HepG2 (cell line): ENCODE data around the gene HACD1. TPM values are rescaled to one million over a fixed set of nuclear protein-coding genes. Genes with fewer than 3 reads are reported as not detected.

Source experiments
- ATAC-seq: fragments of 200-7000 bp; cut with Tn5 transposase; 3 replicates; pipeline ENCODE4 v1.9.1; 2020; ENCODE audit warnings: mild to moderate bottlenecking, moderate library complexity
- BruUV-seq: library from RNA; stranded (reverse); fragments of 400-500 nt; replicated peaks from 2 replicates; lab custom pipeline; 2021; lab: Mats Ljungman, UMichigan
- CTCF ChIA-PET: fragments of 300-600 bp; formaldehyde crosslinking; extraction: SDS; loops from one replicate; lab custom pipeline; 2021; ENCODE audit warnings: low total read pairs, inconsistent platforms, low intra/inter-chr PET ratio; lab: Yijun Ruan, JAX
- POLR2A ChIA-PET: fragments of 350-600 bp; sonication (Branson Sonifier 250); formaldehyde crosslinking; loops from one replicate; lab custom pipeline; 2020; ENCODE audit warnings: antibody characterized with exemption, inconsistent platforms; lab: Yijun Ruan, JAX
- DNase-seq: peaks from one replicate; pipeline ENCODE4 v3.0.0-alpha.2; 2015; ENCODE audit warnings: low spot score
- FAIRE-seq: peaks from 3 replicates; lab custom pipeline; 2011; peaks lifted over from hg19 to GRCh38; lab: Jason Lieb, UNC
- H2AFZ ChIP-seq: one replicate; pipeline ENCODE4 v1.6.1; 2011; ENCODE audit warnings: low read length, inconsistent platforms
- H3K27ac ChIP-seq: fragments of 300-600 bp; 3 replicates; pipeline ENCODE4 v1.8.0; 2011; ENCODE audit warnings: mixed run types, mild to moderate bottlenecking, mixed read lengths, low read length, inconsistent platforms; ENCODE audit not compliant: insufficient read depth; ENCODE audit errors: extremely low read length
- H3K27me3 ChIP-seq, 2 experiments: fragments of 200-600 bp in 1 of 2; 2 replicates in 1 of 2; 3 replicates in 1 of 2; pipeline versions ENCODE4 v1.6.0 to v1.8.0; 2011; ENCODE audit warnings: low read length in 2 of 2, mild to moderate bottlenecking in 2 of 2, moderate library complexity in 2 of 2, inconsistent platforms in 1 of 2; ENCODE audit not compliant: insufficient read depth in 2 of 2, control insufficient read depth in 1 of 2
- H3K36me3 ChIP-seq, 2 experiments: fragments of 200-600 bp in 1 of 2; replicated peaks in 1 of 2; 2 replicates in 1 of 2; 3 replicates in 1 of 2; pipeline versions ENCODE4 v1.5.1 to v1.8.0; 2011; ENCODE audit warnings: low read length in 2 of 2, inconsistent platforms in 1 of 2; ENCODE audit not compliant: insufficient read depth in 2 of 2, control insufficient read depth in 1 of 2
- H3K4me1 ChIP-seq: 2 replicates; pipeline ENCODE4 v1.5.1; 2012; ENCODE audit warnings: low read length, inconsistent platforms; ENCODE audit not compliant: insufficient read depth
- H3K4me2 ChIP-seq: 2 replicates; pipeline ENCODE4 v1.6.0; 2011; ENCODE audit warnings: low read depth, low read length, inconsistent platforms
- H3K4me3 ChIP-seq, 3 experiments: fragments of 200-600 bp in 1 of 3; sonication (generic), shearing (Covaris generic) in 1 of 3; replicated peaks in 1 of 3; 2 replicates each; pipeline ENCODE4 v1.5.1; 2011 to 2016; ENCODE audit warnings: low read length in 3 of 3, inconsistent platforms in 2 of 3, low read depth in 2 of 3, mild to moderate bottlenecking in 2 of 3, control low read depth in 1 of 3, mixed read lengths in 1 of 3; ENCODE audit not compliant: insufficient read depth in 1 of 3
- H3K79me2 ChIP-seq: one replicate; pipeline ENCODE4 v1.6.1; 2011; ENCODE audit warnings: low read length, inconsistent platforms; ENCODE audit not compliant: insufficient read depth
- H3K9ac ChIP-seq: 2 replicates; pipeline ENCODE4 v1.6.0; 2011; ENCODE audit warnings: mild to moderate bottlenecking, low read depth, low read length, inconsistent platforms; ENCODE audit not compliant: insufficient read depth
- H3K9me3 ChIP-seq: 2 replicates; pipeline ENCODE4 v1.5.1; 2012; ENCODE audit warnings: mild to moderate bottlenecking, low read length
- H4K20me1 ChIP-seq: 2 replicates; pipeline ENCODE4 v1.6.0; 2011; ENCODE audit warnings: inconsistent platforms, mild to moderate bottlenecking, low read length, moderate library complexity; ENCODE audit not compliant: insufficient read depth
- ARID5B ChIP-seq: IDR thresholded peaks from 2 replicates; pipeline ENCODE4 v1.4.0; 2020; ENCODE audit warnings: mild to moderate bottlenecking, missing genetic modification reagents
- ATF7 ChIP-seq, 2 experiments: fragments of 450-650 bp in 1 of 2; sonication (generic) in 1 of 2; formaldehyde crosslinking in 1 of 2; IDR thresholded peaks; 2 replicates each; pipeline versions ENCODE4 v1.4.0 to v1.6.1; 2016 to 2020; ENCODE audit warnings: antibody characterized with exemption in 1 of 2, mild to moderate bottlenecking in 1 of 2, missing genetic modification reagents in 1 of 2
- CHD4 ChIP-seq: fragments of 200-600 bp; sonication (generic); IDR thresholded peaks from 2 replicates; pipeline ENCODE4 v1.7.0; 2017; ENCODE audit warnings: mild to moderate bottlenecking, low read length, borderline replicate concordance
- DNMT3B ChIP-seq: conservative IDR thresholded peaks from 2 replicates; pipeline ENCODE4 v1.6.1; 2016; ENCODE audit warnings: missing biosample characterization, control low read depth
- ELF3 ChIP-seq: IDR thresholded peaks from 2 replicates; pipeline ENCODE4 v1.6.1; 2016; ENCODE audit warnings: missing genetic modification reagents, missing compliant biosample characterization
- FOXK1 ChIP-seq: sonication (generic); formaldehyde crosslinking; IDR thresholded peaks from 2 replicates; pipeline ENCODE4 v1.4.0; 2020; ENCODE audit warnings: low read depth, missing genetic modification reagents, borderline replicate concordance
- IKZF4 ChIP-seq: sonication (generic); formaldehyde crosslinking; IDR thresholded peaks from 2 replicates; pipeline ENCODE4 v1.5.1; 2020; ENCODE audit warnings: borderline replicate concordance, mild to moderate bottlenecking, low read depth, missing genetic modification reagents; ENCODE audit errors: not compliant biosample characterization
- KMT2A ChIP-seq: sonication (generic); formaldehyde crosslinking; IDR thresholded peaks from 2 replicates; pipeline ENCODE4 v1.4.0; 2020; ENCODE audit warnings: missing genetic modification reagents
- LBX2 ChIP-seq: sonication (generic); formaldehyde crosslinking; IDR thresholded peaks from 2 replicates; pipeline ENCODE4 v1.5.0; 2020; ENCODE audit warnings: missing genetic modification reagents, mild to moderate bottlenecking, borderline replicate concordance
- LCORL ChIP-seq, 2 experiments: fragments of 450-650 bp in 1 of 2; sonication (generic) in 1 of 2; formaldehyde crosslinking in 1 of 2; IDR thresholded peaks; 2 replicates each; pipeline versions ENCODE4 v1.5.0 to v1.6.1; 2017 to 2020; ENCODE audit warnings: antibody characterized with exemption in 1 of 2, missing genetic modification reagents in 1 of 2
- MAFF ChIP-seq: IDR thresholded peaks from 2 replicates; pipeline ENCODE4 v1.6.1; 2011; ENCODE audit warnings: low read depth, low read length, improper control_type of control experiment
- MBD4 ChIP-seq: IDR thresholded peaks from 2 replicates; pipeline ENCODE4 v1.6.1; 2012; ENCODE audit warnings: low read length, inconsistent platforms, borderline replicate concordance
- MTERF4 ChIP-seq: sonication (generic); formaldehyde crosslinking; IDR thresholded peaks from 2 replicates; pipeline ENCODE4 v1.8.0; 2023; ENCODE audit warnings: mild to moderate bottlenecking, missing genetic modification reagents
- ZNF3 ChIP-seq: IDR thresholded peaks from 2 replicates; pipeline ENCODE4 v1.7.0; 2017; ENCODE audit warnings: inconsistent platforms
- ZNF329 ChIP-seq: sonication (generic); formaldehyde crosslinking; IDR thresholded peaks from 2 replicates; pipeline ENCODE4 v1.9.0; 2021; ENCODE audit warnings: low read depth, mild to moderate bottlenecking, missing genetic modification reagents
- ZNF501 ChIP-seq: sonication (generic); formaldehyde crosslinking; IDR thresholded peaks from 2 replicates; pipeline ENCODE4 v1.5.1; 2020; ENCODE audit warnings: mild to moderate bottlenecking, moderate library complexity, missing genetic modification reagents
- ZNF660 ChIP-seq: sonication (generic); formaldehyde crosslinking; IDR thresholded peaks from 2 replicates; pipeline ENCODE4 v1.5.1; 2020; ENCODE audit warnings: mild to moderate bottlenecking, low read depth, missing genetic modification reagents, borderline replicate concordance
- ZNF670 ChIP-seq: sonication (generic); formaldehyde crosslinking; IDR thresholded peaks from 2 replicates; pipeline ENCODE4 v1.8.0; 2022; ENCODE audit warnings: mild to moderate bottlenecking, missing genetic modification reagents, borderline replicate concordance
- ZNF674 ChIP-seq: sonication (generic); formaldehyde crosslinking; IDR thresholded peaks from 2 replicates; pipeline ENCODE4 v1.5.0; 2020; ENCODE audit warnings: low read depth, mild to moderate bottlenecking, missing genetic modification reagents
- ZSCAN12 ChIP-seq: sonication (generic); formaldehyde crosslinking; IDR thresholded peaks from 2 replicates; pipeline ENCODE4 v1.9.0; 2021; ENCODE audit warnings: mild to moderate bottlenecking, missing genetic modification reagents
- in situ Hi-C: cut with HindIII; loops from 2 replicates; pipeline ENCODE4 v1.10.0; 2017; ENCODE audit warnings: low pct_unique_long_range_greater_than_20kb; ENCODE audit not compliant: extremely low pct_ligation_motif_present
- intact Hi-C: fragments of 100-400 bp; cut with micrococcal nuclease; formaldehyde crosslinking; loops from one replicate; pipeline ENCODE4 v1.10.0; 2022; ENCODE audit not compliant: unreplicated experiment
- polyA plus RNA-seq, 8 experiments: library from polyadenylated mRNA; depleted of rRNA in 3 of 8; stranded (reverse) in 7 of 8; unstranded in 1 of 8; fragments of >200 nt; fragmentation: Illumina TruSeq in 4 of 8; extraction: Trizol in 4 of 8; gene quantifications; 2 replicates each; pipeline versions ENCODE4 v1.2.1 to v1.2.3, GENCODE V29; 2011 to 2016; ENCODE audit warnings: low read depth in 4 of 8, missing spikeins in 1 of 8, mixed read lengths in 1 of 8; ENCODE audit not compliant: insufficient read depth in 1 of 8
- total RNA-seq, 5 experiments: library from RNA; depleted of rRNA; stranded (reverse); fragments of >200 nt; fragmentation: Illumina TruSeq; extraction: Trizol; gene quantifications; 2 replicates each; pipeline ENCODE4 v1.2.3, GENCODE V29; 2016; ENCODE audit warnings: low read depth in 1 of 5

The HACD1 gene
- total and polyA plus RNA-seq, 2 of the 13 experiments (the other 11 are each of a cell fraction or from before 2014, with no cell fraction given), result 43.4 to 47.6 TPM

- TF ChIP-seq ZNF660 (CRISPR knock-in tag) (no peak), ZNF329 (no peak), ZNF3 (CRISPR knock-in tag) (no peak), ZNF674 (no peak), ZSCAN12 (CRISPR knock-in tag) (no peak), LBX2 (CRISPR knock-in tag) (no peak)
Observed at GRCh38 chr10:17655009-17655408, 37.8 kb upstream of the HACD1 start (continued).

GRCh38 chr10:17652585-17652984 is 35.4 kb upstream of the HACD1 start:
- no peak overlapping the region for H3K9ac ChIP-seq
- H3K27me3 ChIP-seq, result no peaks in the 10 kb centered on the region
- peaks cover 90% of the 10 kb centered on the region for H3K4me1 ChIP-seq
- no peaks in the 10 kb centered on the region; a peak in 2 of 5 replicates for H3K36me3 ChIP-seq
- peaks cover 96% of the 10 kb centered on the region for H3K79me2 ChIP-seq
- H2AFZ ChIP-seq, result no peak overlapping the region
- in situ Hi-C loops, result loop anchor here (25.0 kb wide), 1 partner anchor 1010 kb away; the partner anchor contains the start of genes ARL5B and NSUN6
- ATAC-seq, result no peak
- intact Hi-C loops, result no loop called here
- H3K27ac ChIP-seq, result peak overlapping the region; percentile 20
- no peak for FAIRE-seq
- ChIA-PET POLR2A (interaction anchor here (4.3 kb wide), 1 partner anchor 9 kb away, joined by 26 read pairs; the partner anchor contains the start of gene STAM), CTCF (no interaction called here)
- H3K4me3 ChIP-seq, result no peak overlapping the region
- no peaks in the 10 kb centered on the region for H4K20me1 ChIP-seq
- DNase-seq, result no peak
- H3K4me2 ChIP-seq, result no peak overlapping the region
- no TSS peak for BruUV-seq
- peaks cover 7% of the 10 kb centered on the region for H3K9me3 ChIP-seq
- TF ChIP-seq MTERF4 (CRISPR knock-in tag) (no peak), ARID5B (no peak), MBD4 (no peak), ATF7 (IDR thresholded peaks at IDR 0.05) (no peak), ATF7 (CRISPR knock-in tag; IDR thresholded peaks at IDR 0.05) (no peak), DNMT3B (CRISPR knock-in tag) (no peak), MAFF (no peak), IKZF4 (CRISPR knock-in tag) (no peak), CHD4 (no peak), LCORL (IDR thresholded peaks at IDR 0.05) (no peak), LCORL (CRISPR knock-in tag; IDR thresholded peaks at IDR 0.05) (no peak), KMT2A (CRISPR knock-in tag) (no peak), ZNF501 (CRISPR knock-in tag) (no peak), FOXK1 (CRISPR knock-in tag) (no peak), ZNF670 (CRISPR knock-in tag) (no peak), ELF3 (no peak)
